Measurements from ENCODE around the gene ANKRD13C.

ANKRD13C gene

GRCh38 chr1:70222716-70223235 lies 131.7 kb downstream of the ANKRD13C start:
- in situ Hi-C loops (cut with HindIII; ENCODE audit: low sequenced_read_pairs), result no loop called here

DNA sequence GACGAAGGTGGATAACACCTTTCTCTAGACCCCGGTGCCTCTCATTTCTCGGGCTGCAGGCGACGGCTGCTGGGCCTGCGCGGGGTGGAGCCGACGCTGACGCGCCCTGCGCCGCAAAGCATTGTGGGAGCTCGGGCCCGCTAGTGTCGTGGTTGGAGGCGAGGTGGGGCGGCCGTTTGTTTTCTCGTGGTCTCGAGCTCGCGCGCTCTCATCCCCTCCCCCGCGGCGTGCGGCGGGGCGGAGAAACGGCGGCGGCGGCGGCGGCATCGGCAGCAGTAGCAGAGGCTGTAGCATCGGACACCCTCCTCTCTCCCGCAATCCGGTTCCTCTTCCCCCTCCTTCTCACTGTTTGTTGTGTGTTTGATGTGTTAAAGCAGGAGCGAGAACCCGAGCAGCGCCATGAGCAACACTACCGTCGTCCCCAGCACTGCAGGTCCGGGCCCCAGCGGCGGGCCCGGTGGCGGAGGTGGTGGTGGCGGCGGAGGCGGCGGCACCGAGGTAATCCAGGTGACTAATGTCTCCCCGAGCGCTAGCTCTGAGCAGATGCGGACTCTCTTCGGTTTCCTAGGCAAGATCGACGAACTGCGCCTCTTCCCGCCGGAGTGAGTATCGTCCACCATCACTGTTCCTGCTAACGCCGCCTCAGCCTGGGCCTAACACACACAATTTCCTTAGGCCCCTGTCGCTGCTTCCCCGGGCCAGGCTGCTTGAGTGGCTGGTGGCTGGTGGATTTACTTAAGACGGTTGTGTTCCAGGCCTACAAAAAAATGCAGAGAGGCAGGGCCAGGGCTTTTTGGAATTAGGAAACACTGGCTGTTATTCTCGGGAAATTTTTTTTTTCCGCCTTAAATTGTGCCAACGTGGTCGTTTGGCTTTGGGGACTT lies 133.0 kb downstream of the ANKRD13C start, which contains the start of gene SRSF11:
Gene SRSF11 (plus strand): TSS at position 143 of the 884 bp plus-strand sequence. CDS start 257 bp downstream, at position 400.
- in situ Hi-C loops (cut with HindIII; ENCODE audit: low sequenced_read_pairs), result no loop called here

- in situ Hi-C loops (cut with HindIII; ENCODE audit: low sequenced_read_pairs), result no loop called here
Measured at GRCh38 chr1:70220517-70221237, 133.8 kb downstream of the ANKRD13C start.

GRCh38 chr1:70220015-70220414 lies 134.5 kb downstream of the ANKRD13C start:
- in situ Hi-C loops (cut with HindIII; ENCODE audit: low sequenced_read_pairs), result no loop called here

- in situ Hi-C loops (cut with HindIII; ENCODE audit: low sequenced_read_pairs), result no loop called here
Measured at GRCh38 chr1:70211541-70211940, 143.0 kb downstream of the ANKRD13C start.

DNA sequence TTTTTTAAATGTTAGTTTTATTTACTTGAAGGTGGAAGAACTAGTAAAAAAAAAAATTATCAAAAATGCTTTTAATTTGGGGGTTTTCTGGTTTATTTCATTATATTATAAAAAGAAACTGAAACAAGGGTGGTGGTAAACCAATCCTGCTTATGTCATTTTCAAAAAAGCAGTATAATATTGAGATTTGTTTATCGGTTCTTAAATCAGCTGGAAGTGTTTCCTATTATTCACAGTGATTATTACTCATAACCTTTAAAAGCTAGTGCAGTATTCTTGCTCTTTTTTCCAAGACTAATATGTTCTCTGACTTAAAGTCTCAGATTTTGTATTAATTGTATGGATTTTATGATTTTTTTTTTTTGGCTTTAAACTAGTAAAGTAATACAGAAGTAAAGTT lies 143.7 kb downstream of the ANKRD13C start:
- in situ Hi-C loops (cut with HindIII; ENCODE audit: low sequenced_read_pairs), result no loop called here

Measured in DLD1 (cell line).